Measurements from ENCODE around the gene PNPLA2.

PNPLA2 gene

GRCh38 chr11:818396-819128 lies at the start of gene PNPLA2:
Gene PNPLA2 (plus strand): TSS chr11:818914. CDS start chr11:819719, 805 bp downstream.
- in situ Hi-C loops (cut with MboI; ENCODE audit: low sequenced_read_pairs) = no loop called here

GRCh38 chr11:769887-770641 lies 48.6 kb upstream of the PNPLA2 start:
- in situ Hi-C loops (cut with MboI; ENCODE audit: low sequenced_read_pairs) = no loop called here

- in situ Hi-C loops (cut with MboI; ENCODE audit: low sequenced_read_pairs) = no loop called here
Observed at GRCh38 chr11:770642-771616, 47.8 kb upstream of the PNPLA2 start.

GRCh38 chr11:771617-772204 lies 47.0 kb upstream of the PNPLA2 start:
- in situ Hi-C loops (cut with MboI; ENCODE audit: low sequenced_read_pairs) = no loop called here

GRCh38 chr11:772429-773390 lies 46.0 kb upstream of the PNPLA2 start:
- in situ Hi-C loops (cut with MboI; ENCODE audit: low sequenced_read_pairs) = no loop called here

- in situ Hi-C loops (cut with MboI; ENCODE audit: low sequenced_read_pairs) = no loop called here
Observed at GRCh38 chr11:773425-773824, 45.3 kb upstream of the PNPLA2 start.

GRCh38 chr11:773830-774229 lies 44.9 kb upstream of the PNPLA2 start:
- in situ Hi-C loops (cut with MboI; ENCODE audit: low sequenced_read_pairs) = no loop called here

- in situ Hi-C loops (cut with MboI; ENCODE audit: low sequenced_read_pairs) = no loop called here
Observed at GRCh38 chr11:774873-775592, 43.7 kb upstream of the PNPLA2 start.

- in situ Hi-C loops (cut with MboI; ENCODE audit: low sequenced_read_pairs) = no loop called here
Observed at GRCh38 chr11:776263-776560, 42.5 kb upstream of the PNPLA2 start.

GRCh38 chr11:776561-777287 lies 42.0 kb upstream of the PNPLA2 start:
- in situ Hi-C loops (cut with MboI; ENCODE audit: low sequenced_read_pairs) = no loop called here

GRCh38 chr11:777288-778255 lies 41.1 kb upstream of the PNPLA2 start, which contains the start of gene GATD1:
Gene GATD1 (minus strand): TSS chr11:777487. CDS start chr11:777462, 25 bp downstream.
- in situ Hi-C loops (cut with MboI; ENCODE audit: low sequenced_read_pairs) = no loop called here

- in situ Hi-C loops (cut with MboI; ENCODE audit: low sequenced_read_pairs) = no loop called here
Observed at GRCh38 chr11:778976-779954, 39.4 kb upstream of the PNPLA2 start.

- in situ Hi-C loops (cut with MboI; ENCODE audit: low sequenced_read_pairs) = no loop called here
Observed at GRCh38 chr11:779955-780532, 38.7 kb upstream of the PNPLA2 start.

- in situ Hi-C loops (cut with MboI; ENCODE audit: low sequenced_read_pairs) = no loop called here
Observed at GRCh38 chr11:782264-783174, 36.2 kb upstream of the PNPLA2 start.

- in situ Hi-C loops (cut with MboI; ENCODE audit: low sequenced_read_pairs) = no loop called here
Observed at GRCh38 chr11:783581-784015, 35.1 kb upstream of the PNPLA2 start.
